GM12875 (cell line): ENCODE results near the gene CST6.

Experiments
- H3K4me3 ChIP-seq: one replicate; pipeline ENCODE4 v1.5.1; 2011; ENCODE audit warnings: low read depth, low read length, control low read depth
- CTCF ChIP-seq: IDR thresholded peaks from 2 replicates; pipeline ENCODE4 v1.5.1; 2011; ENCODE audit warnings: low read depth, mild to moderate bottlenecking, control low read depth, inconsistent platforms, low read length, moderate library complexity, borderline replicate concordance; ENCODE audit not compliant: insufficient read depth

Gene CST6

GRCh38 chr11:66011785-66012303, at the start of gene CST6:
CST6 (plus strand) TSS chr11:66012008; CDS start chr11:66012045, 37 bp downstream.
- H3K4me3 ChIP-seq = no peak within 1 kb of the TSS
- no peak for TF ChIP-seq CTCF

- no peak for TF ChIP-seq CTCF
- H3K4me3 ChIP-seq = peak overlapping the region; percentile 99
Measured at GRCh38 chr11:65962141-65962564, 49.7 kb upstream of the CST6 start.

GRCh38 chr11:65964906-65965305, 46.9 kb upstream of the CST6 start:
- TF ChIP-seq CTCF = no peak
- H3K4me3 ChIP-seq = no peak overlapping the region

GRCh38 chr11:65965986-65966762, 45.6 kb upstream of the CST6 start:
- no peak for TF ChIP-seq CTCF
- H3K4me3 ChIP-seq = no peak overlapping the region

- H3K4me3 ChIP-seq = no peak overlapping the region
- TF ChIP-seq CTCF = no peak
Measured at GRCh38 chr11:65967329-65967934, 44.4 kb upstream of the CST6 start.

GRCh38 chr11:65968600-65969482, 43.0 kb upstream of the CST6 start:
- no peak overlapping the region for H3K4me3 ChIP-seq
- TF ChIP-seq CTCF = no peak
